Measurements from ENCODE around the gene TAF11L13.

TAF11L13 gene

GRCh38 chr5:17679597-17680203 lies 47.8 kb downstream of the TAF11L13 start:
- DNase-seq: no peak

DNA sequence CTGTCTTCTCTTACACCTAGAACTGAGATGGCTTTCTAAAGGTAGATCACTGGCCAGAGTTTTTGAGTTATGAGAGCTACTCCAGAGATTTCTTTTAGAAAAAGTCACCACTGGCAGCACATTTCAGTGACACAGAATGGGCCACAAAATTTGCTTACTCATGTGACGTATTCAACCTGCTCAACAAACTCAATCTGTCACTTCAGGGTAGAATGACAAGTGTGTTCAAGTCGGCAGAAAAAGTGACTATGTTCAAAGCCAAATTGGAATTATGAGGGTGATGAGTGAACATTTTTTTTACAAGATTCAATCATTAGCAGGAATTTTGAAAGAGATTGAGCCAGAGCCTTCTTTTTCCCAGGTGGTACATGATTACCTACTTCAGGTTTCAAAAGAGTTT lies 48.8 kb downstream of the TAF11L13 start:
- no peak for DNase-seq
